ENCODE results near the gene C6orf62.
"Not testable (repeated sequence)": the region's sequence is repeated elsewhere in the genome, so short reads cannot be mapped to it uniquely, and the experiment has no call there.

- TF ChIP-seq POLR2A (IDR thresholded peaks at IDR 0.05; ENCODE audit: low read depth, low read length); TAF1 (IDR thresholded peaks at IDR 0.05; ENCODE audit: borderline replicate concordance, low read depth, low read length); POLR2AphosphoS5 (IDR thresholded peaks at IDR 0.05; ENCODE audit: low read depth, low read length): not testable (repeated sequence)
Observed at GRCh38 chr6:24678792-24679352, 40.1 kb downstream of the C6orf62 start.

All from GM12892 (cell line).